Stimulated activated CD8-positive, alpha-beta memory T cell treated with anti-CD3 and anti-CD28 coated beads, Interleukin-7, amount 100 ng/mL, for 48 hours (primary cell): ENCODE measurements around the gene C20orf204.
A peak's percentile ranks its signal among the peaks of the same experiment; 100 is the strongest.

Experiments used
- DNase-seq, 2 donors: peaks; one replicate each; pipeline ENCODE4 v3.0.0-alpha.2; 2020; ENCODE audit warnings: low read depth in 1 of 2; ENCODE audit errors: extremely low read depth in 1 of 2

Gene C20orf204

GRCh38 chr20:64069614-64070243 is 33.7 kb downstream of the C20orf204 start:
- no peak for DNase-seq

GRCh38 chr20:64070244-64070993 is 34.4 kb downstream of the C20orf204 start:
- no peak for DNase-seq

GRCh38 chr20:64071341-64072332 is 35.7 kb downstream of the C20orf204 start:
- DNase-seq: no peak

GRCh38 chr20:64072498-64073063 is 36.6 kb downstream of the C20orf204 start:
- no peak for DNase-seq

- no peak for DNase-seq
These were observed 37.6 kb downstream of the C20orf204 start for GRCh38 chr20:64073476-64074183.

GRCh38 chr20:64074184-64074789 is 38.3 kb downstream of the C20orf204 start:
- no peak for DNase-seq

- no peak for DNase-seq
These were observed 39.0 kb downstream of the C20orf204 start for GRCh38 chr20:64074963-64075362.

- DNase-seq: no peak
These were observed 39.6 kb downstream of the C20orf204 start for GRCh38 chr20:64075556-64075955.

GRCh38 chr20:64076061-64076997 is 40.3 kb downstream of the C20orf204 start:
- no peak for DNase-seq

- DNase-seq: peak in 1 of 2 donors; percentile 23
These were observed 41.1 kb downstream of the C20orf204 start for GRCh38 chr20:64077094-64077493.

GRCh38 chr20:64077541-64077875 is 41.5 kb downstream of the C20orf204 start:
- DNase-seq: no peak

- DNase-seq: peak in 1 of 2 donors; percentile 40
These were observed 42.0 kb downstream of the C20orf204 start for GRCh38 chr20:64077876-64078551.

GRCh38 chr20:64078934-64079272 is 42.9 kb downstream of the C20orf204 start:
- no peak for DNase-seq

GRCh38 chr20:64079273-64080012 is 43.5 kb downstream of the C20orf204 start, which contains the start of gene RGS19:
Gene RGS19, minus strand, starts transcription at chr20:64079518. Its CDS starts 2,632 bp downstream, at chr20:64076886.
- peak in 1 of 2 donors; percentile 43 for DNase-seq

- DNase-seq: no peak
These were observed 44.2 kb downstream of the C20orf204 start, which contains the start of gene OPRL1 for GRCh38 chr20:64080013-64080812. Gene OPRL1, plus strand, starts transcription at chr20:64080082. Its CDS starts 12,639 bp downstream, at chr20:64092721.

- DNase-seq: no peak
These were observed 45.0 kb downstream of the C20orf204 start for GRCh38 chr20:64080813-64081623.
